Measurements from ENCODE around the gene LSM14B.

DNA sequence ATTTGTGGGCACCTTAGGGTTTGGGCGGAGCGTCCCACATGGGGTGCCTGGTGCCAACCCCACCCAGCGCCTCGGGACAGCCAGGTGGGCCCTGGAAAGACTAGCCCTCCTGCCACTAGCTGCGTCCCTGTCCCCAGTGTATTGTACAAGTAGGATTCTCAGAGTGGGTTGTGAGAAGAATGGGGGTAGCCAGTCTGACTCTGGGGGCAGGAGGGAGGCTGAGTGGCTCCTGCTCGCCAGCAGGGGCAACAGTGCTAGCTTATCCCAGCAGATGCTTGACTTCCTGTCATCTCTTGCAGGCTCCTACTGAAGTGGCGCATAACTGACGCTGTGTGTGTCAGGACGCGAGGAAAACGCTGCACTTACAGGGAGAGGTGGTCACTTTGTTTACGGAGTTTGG, 11.6 kb downstream of the LSM14B start:
- TF ChIP-seq CTCF (IDR thresholded peaks at IDR 0.05) (no peak), POLR2A (IDR thresholded peaks at IDR 0.05) (no peak)

Data from testis (tissue), 2 donors.